Tibial nerve (tissue), 4 donors: Measurements from ENCODE around the gene RBCK1.

ENCODE experiments used
- EP300 ChIP-seq, 2 donors: sonication (generic); formaldehyde crosslinking; IDR thresholded peaks; one replicate each; pipeline ENCODE4 v1.6.1; 2017; ENCODE audit warnings: antibody characterized with exemption in 2 of 2, mild to moderate bottlenecking in 1 of 2
- TF ChIP-seq, protein P1 (sequence below), 5 experiments: fragments of 200-600 bp in 3 of 5; fragments of 450-650 bp in 2 of 5; sonication (generic) in 3 of 5; IDR thresholded peaks; one replicate each; pipeline ENCODE4 v1.5.1; 2016 to 2019; ENCODE audit warnings: antibody characterized with exemption in 5 of 5, mild to moderate bottlenecking in 3 of 5, moderate library complexity in 2 of 5

GRCh38 chr20:478949-479429, 70.9 kb downstream of the RBCK1 start:
- TF ChIP-seq, protein P1, sequence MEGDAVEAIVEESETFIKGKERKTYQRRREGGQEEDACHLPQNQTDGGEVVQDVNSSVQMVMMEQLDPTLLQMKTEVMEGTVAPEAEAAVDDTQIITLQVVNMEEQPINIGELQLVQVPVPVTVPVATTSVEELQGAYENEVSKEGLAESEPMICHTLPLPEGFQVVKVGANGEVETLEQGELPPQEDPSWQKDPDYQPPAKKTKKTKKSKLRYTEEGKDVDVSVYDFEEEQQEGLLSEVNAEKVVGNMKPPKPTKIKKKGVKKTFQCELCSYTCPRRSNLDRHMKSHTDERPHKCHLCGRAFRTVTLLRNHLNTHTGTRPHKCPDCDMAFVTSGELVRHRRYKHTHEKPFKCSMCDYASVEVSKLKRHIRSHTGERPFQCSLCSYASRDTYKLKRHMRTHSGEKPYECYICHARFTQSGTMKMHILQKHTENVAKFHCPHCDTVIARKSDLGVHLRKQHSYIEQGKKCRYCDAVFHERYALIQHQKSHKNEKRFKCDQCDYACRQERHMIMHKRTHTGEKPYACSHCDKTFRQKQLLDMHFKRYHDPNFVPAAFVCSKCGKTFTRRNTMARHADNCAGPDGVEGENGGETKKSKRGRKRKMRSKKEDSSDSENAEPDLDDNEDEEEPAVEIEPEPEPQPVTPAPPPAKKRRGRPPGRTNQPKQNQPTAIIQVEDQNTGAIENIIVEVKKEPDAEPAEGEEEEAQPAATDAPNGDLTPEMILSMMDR (IDR thresholded peaks at IDR 0.05): peak; percentile 44 to 73 (median 62)
- no peak for TF ChIP-seq EP300 (IDR thresholded peaks at IDR 0.05)
